K562 (cell line): ENCODE data around the gene ACTN4. TPM values are rescaled to one million over a fixed set of nuclear protein-coding genes. Genes with fewer than 3 reads are reported as not detected.

ENCODE experiments used
- ATF7 ChIP-seq: fragments of 450-650 bp; IDR thresholded peaks from 2 replicates; pipeline ENCODE4 v1.7.1; 2014; ENCODE audit warnings: mild to moderate bottlenecking, moderate library complexity
- DACH1 ChIP-seq: fragments of 450-650 bp; IDR thresholded peaks from 2 replicates; pipeline ENCODE4 v1.6.1; 2018; ENCODE audit not compliant: partially characterized antibody
- NFIX ChIP-seq: fragments of 250-450 bp; sonication (Bioruptor Pico); IDR thresholded peaks from 2 replicates; pipeline ENCODE4 v1.4.0; 2020; ENCODE audit warnings: low read depth, mild to moderate bottlenecking, moderate library complexity
- PHB ChIP-seq: fragments of 250-450 bp; sonication (Bioruptor Pico); IDR thresholded peaks from 2 replicates; pipeline ENCODE4 v1.5.0; 2021
- RBFOX2 ChIP-seq: fragments of 200-400 bp; formaldehyde crosslinking; IDR thresholded peaks from 2 replicates; pipeline ENCODE4 v1.6.1; 2017; ENCODE audit warnings: low read depth, mild to moderate bottlenecking, low read length, moderate library complexity
- RBM39 ChIP-seq: fragments of 200-400 bp; formaldehyde crosslinking; optimal IDR thresholded peaks from 2 replicates; pipeline ENCODE3; 2018; ENCODE audit warnings: low read depth, low read length
- RFX7 ChIP-seq: fragments of 250-450 bp; sonication (Bioruptor Pico); IDR thresholded peaks from 2 replicates; pipeline ENCODE4 v1.5.1; 2021; ENCODE audit warnings: mild to moderate bottlenecking
- ZC3H8 ChIP-seq: fragments of 450-650 bp; IDR thresholded peaks from 2 replicates; pipeline ENCODE4 v1.6.1; 2017
- ZNF696 ChIP-seq: fragments of 250-450 bp; sonication (Bioruptor Pico); conservative IDR thresholded peaks from 2 replicates; pipeline ENCODE4 v1.4.0; 2020; ENCODE audit warnings: mild to moderate bottlenecking, moderate library complexity
- ZNF778 ChIP-seq: fragments of 450-650 bp; formaldehyde crosslinking; IDR thresholded peaks from 2 replicates; pipeline ENCODE4 v1.4.0; 2020; ENCODE audit warnings: mild to moderate bottlenecking, moderate library complexity
- polyA plus RNA-seq, 8 experiments: library from polyadenylated mRNA; depleted of rRNA in 4 of 8; stranded (reverse) in 5 of 8; unstranded in 3 of 8; fragments of >200 nt; fragmentation: Nextera tagmentation in 2 of 8; fragmentation: Illumina TruSeq in 1 of 8; extraction: Ambion mirVana in 2 of 8; extraction: Trizol in 1 of 8; gene quantifications; 2 replicates each; pipeline versions ENCODE4 v1.2.1 to v1.2.3, GENCODE V29; 2011 to 2014; ENCODE audit warnings: inconsistent platforms in 1 of 8, missing spikeins in 1 of 8
- total RNA-seq, 7 experiments: library from RNA; depleted of rRNA in 6 of 7; stranded (reverse); fragments of >200 nt in 6 of 7; fragmentation: Illumina TruSeq in 2 of 7; extraction: Trizol in 2 of 7; gene quantifications; 2 replicates each; pipeline versions ENCODE4 v1.2.1 to v1.2.3, GENCODE V29; 2011 to 2021; ENCODE audit warnings: low replicate concordance in 1 of 7
- TF ChIP-seq, protein P1 (sequence below): sonication (generic); formaldehyde crosslinking; IDR thresholded peaks from 2 replicates; pipeline ENCODE4 v1.8.1; 2023; ENCODE audit warnings: missing genetic modification reagents, mild to moderate bottlenecking, borderline replicate concordance
- TF ChIP-seq, protein P2 (sequence below): fragments of 450-650 bp; IDR thresholded peaks from 2 replicates; pipeline ENCODE4 v1.6.1; 2016; ENCODE audit warnings: low read depth, mild to moderate bottlenecking, moderate library complexity
- TF ChIP-seq, protein P3 (sequence below): fragments of 450-650 bp; formaldehyde crosslinking; conservative IDR thresholded peaks from 2 replicates; pipeline ENCODE4 v1.4.0; 2022; ENCODE audit warnings: mild to moderate bottlenecking, missing genetic modification characterization
- TF ChIP-seq, protein P4 (sequence below): fragments of 450-650 bp; IDR thresholded peaks from 2 replicates; pipeline ENCODE4 v1.6.1; 2017; ENCODE audit warnings: mild to moderate bottlenecking, moderate library complexity
- TF ChIP-seq, protein P5 (sequence below): fragments of 250-450 bp; sonication (Bioruptor Pico); IDR thresholded peaks from 2 replicates; pipeline ENCODE4 v1.4.0; 2020; ENCODE audit warnings: mild to moderate bottlenecking

ACTN4 gene
- total and polyA plus RNA-seq, 9 of the 15 experiments (the other 6 are each of a cell fraction or from before 2014, with no cell fraction given): 3.1 to 385 (median 125) TPM

DNA sequence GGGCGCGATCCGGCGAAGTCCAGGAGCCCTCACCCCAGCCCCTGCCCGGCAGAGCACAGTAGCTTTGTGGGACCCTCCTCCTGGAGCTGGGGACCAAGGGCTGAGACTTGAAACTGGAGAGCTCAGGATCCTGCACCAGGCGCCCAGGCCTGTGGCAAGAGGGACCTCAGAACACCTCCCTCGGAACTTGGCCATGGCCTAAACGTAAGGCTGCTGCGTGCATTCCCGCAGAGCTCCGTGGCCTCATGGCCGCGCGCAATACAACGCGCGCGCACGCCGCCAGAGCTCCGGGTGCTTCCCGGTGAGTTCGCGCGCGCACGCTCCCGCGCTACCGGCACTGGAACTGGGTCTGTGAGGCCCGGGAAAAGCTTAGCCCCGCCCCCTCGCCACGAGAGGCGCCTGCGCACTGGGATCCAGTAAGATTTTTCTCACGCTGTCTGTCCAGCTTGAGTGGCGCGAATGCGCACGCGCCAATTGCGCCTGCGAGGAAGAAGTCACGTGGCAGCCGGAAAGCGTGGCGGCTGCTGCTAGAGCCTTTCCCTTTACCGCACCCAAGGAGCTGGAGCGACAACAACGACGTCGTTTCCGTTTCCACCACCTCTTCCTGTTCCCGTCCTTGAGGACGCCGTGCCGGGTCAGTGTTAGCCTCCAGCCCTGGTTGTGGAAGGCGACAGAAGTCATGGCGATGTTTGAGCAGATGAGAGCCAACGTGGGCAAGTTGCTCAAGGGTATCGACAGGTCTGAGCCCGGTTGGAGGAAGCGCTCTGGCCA, 28.7 kb upstream of the ACTN4 start, which contains the start of gene EIF3K (continued):
- TF ChIP-seq, protein P1, sequence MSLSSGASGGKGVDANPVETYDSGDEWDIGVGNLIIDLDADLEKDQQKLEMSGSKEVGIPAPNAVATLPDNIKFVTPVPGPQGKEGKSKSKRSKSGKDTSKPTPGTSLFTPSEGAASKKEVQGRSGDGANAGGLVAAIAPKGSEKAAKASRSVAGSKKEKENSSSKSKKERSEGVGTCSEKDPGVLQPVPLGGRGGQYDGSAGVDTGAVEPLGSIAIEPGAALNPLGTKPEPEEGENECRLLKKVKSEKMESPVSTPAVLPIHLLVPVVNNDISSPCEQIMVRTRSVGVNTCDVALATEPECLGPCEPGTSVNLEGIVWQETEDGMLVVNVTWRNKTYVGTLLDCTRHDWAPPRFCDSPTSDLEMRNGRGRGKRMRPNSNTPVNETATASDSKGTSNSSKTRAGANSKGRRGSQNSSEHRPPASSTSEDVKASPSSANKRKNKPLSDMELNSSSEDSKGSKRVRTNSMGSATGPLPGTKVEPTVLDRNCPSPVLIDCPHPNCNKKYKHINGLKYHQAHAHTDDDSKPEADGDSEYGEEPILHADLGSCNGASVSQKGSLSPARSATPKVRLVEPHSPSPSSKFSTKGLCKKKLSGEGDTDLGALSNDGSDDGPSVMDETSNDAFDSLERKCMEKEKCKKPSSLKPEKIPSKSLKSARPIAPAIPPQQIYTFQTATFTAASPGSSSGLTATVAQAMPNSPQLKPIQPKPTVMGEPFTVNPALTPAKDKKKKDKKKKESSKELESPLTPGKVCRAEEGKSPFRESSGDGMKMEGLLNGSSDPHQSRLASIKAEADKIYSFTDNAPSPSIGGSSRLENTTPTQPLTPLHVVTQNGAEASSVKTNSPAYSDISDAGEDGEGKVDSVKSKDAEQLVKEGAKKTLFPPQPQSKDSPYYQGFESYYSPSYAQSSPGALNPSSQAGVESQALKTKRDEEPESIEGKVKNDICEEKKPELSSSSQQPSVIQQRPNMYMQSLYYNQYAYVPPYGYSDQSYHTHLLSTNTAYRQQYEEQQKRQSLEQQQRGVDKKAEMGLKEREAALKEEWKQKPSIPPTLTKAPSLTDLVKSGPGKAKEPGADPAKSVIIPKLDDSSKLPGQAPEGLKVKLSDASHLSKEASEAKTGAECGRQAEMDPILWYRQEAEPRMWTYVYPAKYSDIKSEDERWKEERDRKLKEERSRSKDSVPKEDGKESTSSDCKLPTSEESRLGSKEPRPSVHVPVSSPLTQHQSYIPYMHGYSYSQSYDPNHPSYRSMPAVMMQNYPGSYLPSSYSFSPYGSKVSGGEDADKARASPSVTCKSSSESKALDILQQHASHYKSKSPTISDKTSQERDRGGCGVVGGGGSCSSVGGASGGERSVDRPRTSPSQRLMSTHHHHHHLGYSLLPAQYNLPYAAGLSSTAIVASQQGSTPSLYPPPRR (CRISPR knock-in tag): 0 out of 2 replicates have a peak, but pooled peaks have one; percentile 66
- TF ChIP-seq, protein P2, sequence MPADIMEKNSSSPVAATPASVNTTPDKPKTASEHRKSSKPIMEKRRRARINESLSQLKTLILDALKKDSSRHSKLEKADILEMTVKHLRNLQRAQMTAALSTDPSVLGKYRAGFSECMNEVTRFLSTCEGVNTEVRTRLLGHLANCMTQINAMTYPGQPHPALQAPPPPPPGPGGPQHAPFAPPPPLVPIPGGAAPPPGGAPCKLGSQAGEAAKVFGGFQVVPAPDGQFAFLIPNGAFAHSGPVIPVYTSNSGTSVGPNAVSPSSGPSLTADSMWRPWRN: no peak
- TF ChIP-seq, protein P3, sequence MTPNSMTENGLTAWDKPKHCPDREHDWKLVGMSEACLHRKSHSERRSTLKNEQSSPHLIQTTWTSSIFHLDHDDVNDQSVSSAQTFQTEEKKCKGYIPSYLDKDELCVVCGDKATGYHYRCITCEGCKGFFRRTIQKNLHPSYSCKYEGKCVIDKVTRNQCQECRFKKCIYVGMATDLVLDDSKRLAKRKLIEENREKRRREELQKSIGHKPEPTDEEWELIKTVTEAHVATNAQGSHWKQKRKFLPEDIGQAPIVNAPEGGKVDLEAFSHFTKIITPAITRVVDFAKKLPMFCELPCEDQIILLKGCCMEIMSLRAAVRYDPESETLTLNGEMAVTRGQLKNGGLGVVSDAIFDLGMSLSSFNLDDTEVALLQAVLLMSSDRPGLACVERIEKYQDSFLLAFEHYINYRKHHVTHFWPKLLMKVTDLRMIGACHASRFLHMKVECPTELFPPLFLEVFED (CRISPR knock-in tag): no peak
- TF ChIP-seq, protein P4, sequence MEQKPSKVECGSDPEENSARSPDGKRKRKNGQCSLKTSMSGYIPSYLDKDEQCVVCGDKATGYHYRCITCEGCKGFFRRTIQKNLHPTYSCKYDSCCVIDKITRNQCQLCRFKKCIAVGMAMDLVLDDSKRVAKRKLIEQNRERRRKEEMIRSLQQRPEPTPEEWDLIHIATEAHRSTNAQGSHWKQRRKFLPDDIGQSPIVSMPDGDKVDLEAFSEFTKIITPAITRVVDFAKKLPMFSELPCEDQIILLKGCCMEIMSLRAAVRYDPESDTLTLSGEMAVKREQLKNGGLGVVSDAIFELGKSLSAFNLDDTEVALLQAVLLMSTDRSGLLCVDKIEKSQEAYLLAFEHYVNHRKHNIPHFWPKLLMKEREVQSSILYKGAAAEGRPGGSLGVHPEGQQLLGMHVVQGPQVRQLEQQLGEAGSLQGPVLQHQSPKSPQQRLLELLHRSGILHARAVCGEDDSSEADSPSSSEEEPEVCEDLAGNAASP: no peak
- no peak for TF ChIP-seq ZNF778 (CRISPR knock-in tag)
- TF ChIP-seq ATF7: peak; percentile 88
- TF ChIP-seq, protein P5, sequence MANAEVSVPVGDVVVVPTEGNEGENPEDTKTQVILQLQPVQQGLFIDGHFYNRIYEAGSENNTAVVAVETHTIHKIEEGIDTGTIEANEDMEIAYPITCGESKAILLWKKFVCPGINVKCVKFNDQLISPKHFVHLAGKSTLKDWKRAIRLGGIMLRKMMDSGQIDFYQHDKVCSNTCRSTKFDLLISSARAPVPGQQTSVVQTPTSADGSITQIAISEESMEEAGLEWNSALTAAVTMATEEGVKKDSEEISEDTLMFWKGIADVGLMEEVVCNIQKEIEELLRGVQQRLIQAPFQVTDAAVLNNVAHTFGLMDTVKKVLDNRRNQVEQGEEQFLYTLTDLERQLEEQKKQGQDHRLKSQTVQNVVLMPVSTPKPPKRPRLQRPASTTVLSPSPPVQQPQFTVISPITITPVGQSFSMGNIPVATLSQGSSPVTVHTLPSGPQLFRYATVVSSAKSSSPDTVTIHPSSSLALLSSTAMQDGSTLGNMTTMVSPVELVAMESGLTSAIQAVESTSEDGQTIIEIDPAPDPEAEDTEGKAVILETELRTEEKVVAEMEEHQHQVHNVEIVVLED (CRISPR knock-in tag): 0 out of 2 replicates have a peak, but pooled peaks have one; percentile 41
- TF ChIP-seq RFX7: no peak
- TF ChIP-seq RBFOX2: peak; percentile 92
- TF ChIP-seq PHB (CRISPR knock-in tag): 0 out of 2 replicates have a peak, but pooled peaks have one; percentile 47
- TF ChIP-seq RBM39: no peak
- TF ChIP-seq ZC3H8: no peak
- TF ChIP-seq NFIX (CRISPR knock-in tag): no peak
- TF ChIP-seq DACH1: no peak
- no peak for TF ChIP-seq ZNF696 (CRISPR knock-in tag)
